Duodenal mucosa (tissue), 2 donors: ENCODE results near the gene CAPN7.
"Not testable (repeated sequence)": the region's sequence is repeated elsewhere in the genome, so short reads cannot be mapped to it uniquely, and the experiment has no call there.

Source experiments
- H3K27ac ChIP-seq: one replicate; pipeline ENCODE4 v1.7.0; 2013; ENCODE audit warnings: low read depth, low read length
- H3K27me3 ChIP-seq, 2 donors: one replicate each; pipeline ENCODE4 v1.7.0; 2013; ENCODE audit warnings: low read length in 2 of 2, control low read depth in 1 of 2; ENCODE audit not compliant: insufficient read depth in 2 of 2, control insufficient read depth in 1 of 2
- H3K36me3 ChIP-seq, 2 donors: one replicate each; pipeline ENCODE4 v1.7.0; 2013; ENCODE audit warnings: low read length in 2 of 2, control low read depth in 1 of 2; ENCODE audit not compliant: insufficient read depth in 2 of 2, control insufficient read depth in 1 of 2
- H3K4me1 ChIP-seq, 2 donors: one replicate each; pipeline ENCODE4 v1.7.0; 2013; ENCODE audit warnings: low read length in 2 of 2, control low read depth in 1 of 2; ENCODE audit not compliant: insufficient read depth in 2 of 2, control insufficient read depth in 1 of 2
- H3K4me3 ChIP-seq, 2 donors: one replicate each; pipeline ENCODE4 v1.7.0; 2013; ENCODE audit warnings: low read length in 2 of 2, low read depth in 1 of 2
- H3K9ac ChIP-seq, 2 donors: one replicate each; pipeline ENCODE4 v1.7.0; 2013; ENCODE audit warnings: low read length in 2 of 2, low read depth in 1 of 2
- H3K9me3 ChIP-seq, 2 donors: one replicate each; pipeline ENCODE4 v1.7.0; 2013; ENCODE audit warnings: low read length in 2 of 2, control low read depth in 1 of 2; ENCODE audit not compliant: control insufficient read depth in 1 of 2

CAPN7 gene

DNA sequence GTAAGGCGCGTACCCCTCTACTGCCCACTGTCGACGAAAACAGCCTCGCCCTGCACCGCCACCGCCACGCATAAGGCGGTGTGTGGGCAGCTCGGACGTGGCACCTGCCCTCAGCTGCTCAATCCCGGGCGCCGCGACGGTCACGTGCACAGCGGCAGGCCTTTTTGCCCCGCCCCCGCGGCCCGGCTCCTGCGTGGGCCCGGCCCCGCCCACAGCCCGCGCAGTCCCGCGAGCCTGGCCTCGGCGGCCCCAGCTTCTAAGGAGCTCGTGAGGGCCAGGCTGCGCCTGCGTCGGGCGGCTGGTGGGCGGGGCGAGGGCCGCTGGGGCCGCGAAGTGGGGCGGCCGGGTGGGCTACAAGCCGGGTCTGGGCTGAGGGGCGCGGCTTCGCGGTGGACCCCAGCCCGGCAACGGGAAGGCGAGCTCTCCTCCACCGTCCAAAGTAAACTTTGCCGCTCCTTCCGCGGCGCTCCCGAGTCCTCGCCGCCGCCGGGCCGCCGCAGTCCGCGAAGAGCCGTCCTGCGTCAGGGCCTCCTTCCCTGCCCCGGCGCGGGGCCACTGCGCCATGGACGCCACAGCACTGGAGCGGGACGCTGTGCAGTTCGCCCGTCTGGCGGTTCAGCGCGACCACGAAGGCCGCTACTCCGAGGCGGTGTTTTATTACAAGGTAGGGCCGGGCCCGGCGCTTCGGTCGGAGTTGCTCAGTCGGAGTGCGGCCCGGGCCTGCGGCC, at the start of gene CAPN7:
TSS of gene CAPN7 (plus strand) at position 313 of the 728 bp plus-strand sequence. CDS start at position 563, 250 bp downstream.
- Histone ChIP-seq H3K36me3 (peaks cover 3 to 6% of the 10 kb centered on the region in 2 donors), H3K4me1 (peaks cover 15 to 17% of the 10 kb centered on the region in 2 donors), H3K27ac (peak within 1 kb of the TSS; percentile 97), H3K27me3 (no peaks in the 10 kb centered on the region), H3K9me3 (no peaks in the 10 kb centered on the region), H3K9ac (peak within 1 kb of the TSS; percentile 71 to 93), H3K4me3 (peak within 1 kb of the TSS; percentile 73 to 90)

DNA sequence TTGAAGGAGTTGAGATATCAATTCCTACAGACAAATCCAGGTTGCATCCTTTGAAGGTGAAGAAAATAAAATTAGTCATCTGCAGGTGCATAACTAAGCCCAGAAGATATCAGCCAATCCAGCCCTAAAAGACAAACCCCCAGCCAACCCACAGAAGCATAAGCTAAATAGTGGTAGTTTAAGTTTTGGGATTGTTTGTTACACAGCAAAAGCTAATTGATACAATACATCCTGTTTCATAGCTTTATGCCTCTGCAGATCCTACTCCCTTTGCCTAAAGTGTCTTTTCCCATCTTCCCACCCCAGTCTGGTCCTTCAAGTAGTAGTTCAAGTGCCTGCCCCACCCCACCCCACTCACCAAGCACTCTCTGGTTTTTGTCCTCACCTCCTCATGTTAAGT, 48.6 kb upstream of the CAPN7 start:
- Histone ChIP-seq H3K9ac (no peak overlapping the region), H3K27me3 (peaks cover 0 to 30% of the 10 kb centered on the region in 2 donors), H3K36me3 (no peaks in the 10 kb centered on the region), H3K4me3 (no peak overlapping the region), H3K4me1 (no peaks in the 10 kb centered on the region), H3K27ac (no peak overlapping the region), H3K9me3 (peaks cover 0 to 5% of the 10 kb centered on the region in 2 donors)

DNA sequence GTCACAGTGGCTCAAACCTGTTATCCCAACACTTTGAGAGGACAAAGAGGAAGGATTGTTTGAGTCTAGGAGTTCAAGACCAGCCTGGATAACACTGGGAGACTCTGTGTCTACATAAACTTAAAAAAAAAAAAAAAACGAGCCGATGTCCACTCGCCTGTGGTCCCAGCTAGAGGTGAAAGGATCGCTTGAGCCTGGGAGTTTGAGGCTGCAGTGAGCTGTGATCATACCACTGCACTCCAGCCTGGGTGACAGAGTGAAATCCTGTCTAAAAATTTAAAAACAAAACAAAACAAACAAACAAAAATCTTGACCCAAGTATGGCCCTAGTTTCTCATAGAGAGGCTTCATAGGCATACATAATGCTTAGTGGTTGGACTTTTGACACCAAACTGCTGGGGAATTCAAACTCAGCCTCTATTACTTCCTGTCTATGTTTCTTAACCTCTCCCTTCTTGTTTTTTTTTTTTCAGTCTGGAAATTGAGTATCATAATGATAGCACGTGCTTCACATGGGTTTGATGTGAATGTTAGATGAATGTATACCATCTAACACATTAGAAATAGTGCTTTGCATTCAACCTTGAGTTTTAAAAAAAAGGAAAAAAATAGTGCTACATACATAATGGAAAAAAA, 46.4 kb upstream of the CAPN7 start:
- Histone ChIP-seq H3K9me3 (peaks cover 0 to 5% of the 10 kb centered on the region in 2 donors), H3K27ac (no peak overlapping the region), H3K27me3 (peaks cover 0 to 21% of the 10 kb centered on the region in 2 donors), H3K36me3 (no peaks in the 10 kb centered on the region), H3K9ac (no peak overlapping the region), H3K4me1 (no peaks in the 10 kb centered on the region), H3K4me3 (no peak overlapping the region)

DNA sequence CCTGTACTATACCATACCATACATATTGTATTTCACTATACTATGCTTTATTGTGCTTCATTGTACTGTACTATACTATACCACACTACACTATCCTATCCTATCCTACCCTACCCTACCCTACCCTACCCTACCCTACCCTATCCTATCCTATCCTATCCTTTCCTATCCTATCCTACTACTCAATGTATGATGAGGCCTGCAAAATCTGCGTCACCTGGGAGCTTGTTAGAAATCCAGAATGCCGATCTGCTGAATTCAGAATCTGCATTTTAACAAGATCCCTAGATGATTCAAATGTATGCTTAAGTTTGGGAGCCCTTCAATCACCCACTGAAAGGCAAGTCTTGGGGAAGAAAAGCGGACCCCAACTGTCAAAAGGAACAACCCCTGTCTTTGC, 45.4 kb upstream of the CAPN7 start:
- H3K9ac ChIP-seq, result no peak overlapping the region
- peaks cover 0 to 13% of the 10 kb centered on the region in 2 donors for H3K27me3 ChIP-seq
- H3K9me3 ChIP-seq, result peaks cover 0 to 5% of the 10 kb centered on the region in 2 donors
- H3K27ac ChIP-seq, result no peak overlapping the region
- no peak overlapping the region for H3K4me3 ChIP-seq
- H3K4me1 ChIP-seq, result no peaks in the 10 kb centered on the region
- H3K36me3 ChIP-seq, result no peaks in the 10 kb centered on the region

DNA sequence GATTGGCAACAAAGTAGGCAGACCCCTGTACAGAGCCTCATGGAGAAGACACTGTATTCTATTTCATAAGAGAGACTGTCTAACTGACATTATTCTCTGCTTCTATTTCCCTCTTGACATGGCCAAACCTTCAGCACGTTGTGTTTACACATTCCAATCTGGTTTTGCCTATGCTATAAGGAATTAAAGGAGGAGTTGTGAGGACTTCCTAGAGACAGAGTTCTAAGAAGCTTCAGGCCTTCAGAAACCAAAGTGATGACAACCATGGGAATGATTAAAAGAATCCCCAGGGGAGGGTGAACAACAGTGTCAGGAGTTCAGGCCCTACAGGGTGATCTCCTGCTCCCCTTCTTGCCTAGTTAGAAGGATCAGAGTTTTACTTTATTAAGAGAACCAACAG, 44.9 kb upstream of the CAPN7 start:
- no peaks in the 10 kb centered on the region for H3K4me1 ChIP-seq
- H3K4me3 ChIP-seq, result no peak overlapping the region
- peaks cover 0 to 11% of the 10 kb centered on the region in 2 donors for H3K27me3 ChIP-seq
- no peak overlapping the region for H3K9ac ChIP-seq
- H3K36me3 ChIP-seq, result no peaks in the 10 kb centered on the region
- H3K27ac ChIP-seq, result no peak overlapping the region
- H3K9me3 ChIP-seq, result peaks cover 0 to 5% of the 10 kb centered on the region in 2 donors

DNA sequence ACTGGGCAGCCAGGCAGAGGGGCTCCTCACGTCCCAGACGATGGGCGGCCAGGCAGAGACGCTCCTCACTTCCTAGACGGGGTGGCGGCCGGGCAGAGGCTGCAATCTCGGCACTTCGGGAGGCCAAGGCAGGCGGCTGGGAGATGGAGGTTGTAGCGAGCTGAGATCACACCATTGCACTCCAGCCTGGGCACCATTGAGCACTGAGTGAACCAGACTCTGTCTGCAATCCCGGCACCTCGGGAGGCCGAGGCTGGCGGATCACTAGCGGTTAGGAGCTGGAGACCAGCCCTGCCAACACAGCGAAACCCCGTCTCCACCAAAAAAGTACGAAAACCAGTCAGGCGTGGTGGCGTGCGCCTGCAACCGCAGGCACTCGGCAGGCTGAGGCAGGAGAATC, 42.4 kb upstream of the CAPN7 start:
- H3K4me3 ChIP-seq, result not testable (repeated sequence)

DNA sequence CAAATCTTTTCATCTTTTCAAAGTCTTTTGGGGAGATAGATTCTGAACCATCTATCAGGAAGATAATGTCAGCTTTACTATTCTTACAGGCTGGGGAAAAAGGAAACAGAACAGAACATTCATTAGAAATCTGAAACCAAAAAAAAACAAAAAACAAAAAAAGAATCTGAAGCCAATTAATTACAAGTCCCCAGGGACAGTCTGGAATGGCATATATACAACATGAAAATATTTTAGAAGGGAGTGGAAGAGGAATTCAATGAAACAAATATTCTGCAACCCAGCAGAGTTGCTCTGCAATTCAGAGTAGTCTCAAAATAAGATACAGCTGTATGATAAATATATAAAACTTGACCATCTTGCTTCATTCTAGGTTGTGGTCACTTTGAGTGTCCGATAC, 41.7 kb upstream of the CAPN7 start:
- H3K9ac ChIP-seq, result no peak overlapping the region
- H3K27me3 ChIP-seq, result no peaks in the 10 kb centered on the region
- H3K9me3 ChIP-seq, result no peaks in the 10 kb centered on the region
- no peaks in the 10 kb centered on the region for H3K36me3 ChIP-seq
- H3K27ac ChIP-seq, result no peak overlapping the region
- no peak overlapping the region for H3K4me3 ChIP-seq
- no peaks in the 10 kb centered on the region for H3K4me1 ChIP-seq

More for the DNA sequence above, 42.4 kb upstream of the CAPN7 start:
- H3K4me1 ChIP-seq, H3K27ac ChIP-seq, H3K27me3 ChIP-seq, H3K36me3 ChIP-seq, H3K9ac ChIP-seq, H3K9me3 ChIP-seq: not testable (repeated sequence)

DNA sequence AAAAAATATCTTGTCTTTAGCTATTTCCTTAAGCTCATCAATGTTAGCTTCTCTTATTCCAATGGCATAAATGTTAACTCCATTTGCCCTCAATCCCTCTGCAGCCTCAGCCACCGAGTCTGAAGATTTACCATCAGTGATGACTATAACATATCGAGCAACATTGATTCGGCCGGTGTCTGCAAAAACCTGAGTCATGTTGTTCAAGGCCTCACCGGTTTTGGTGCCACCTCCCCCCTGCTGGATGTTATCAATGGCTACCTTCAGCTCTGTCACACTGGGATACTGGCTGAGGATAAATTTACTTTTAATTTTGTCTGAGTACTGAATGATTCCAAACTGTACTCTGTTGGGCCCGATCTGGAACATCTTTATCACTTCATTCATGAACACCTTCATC, 41.0 kb upstream of the CAPN7 start:
- Histone ChIP-seq H3K27ac (no peak overlapping the region), H3K4me1 (no peaks in the 10 kb centered on the region), H3K27me3 (no peaks in the 10 kb centered on the region), H3K4me3 (no peak overlapping the region), H3K36me3 (no peaks in the 10 kb centered on the region), H3K9me3 (no peaks in the 10 kb centered on the region), H3K9ac (no peak overlapping the region)

DNA sequence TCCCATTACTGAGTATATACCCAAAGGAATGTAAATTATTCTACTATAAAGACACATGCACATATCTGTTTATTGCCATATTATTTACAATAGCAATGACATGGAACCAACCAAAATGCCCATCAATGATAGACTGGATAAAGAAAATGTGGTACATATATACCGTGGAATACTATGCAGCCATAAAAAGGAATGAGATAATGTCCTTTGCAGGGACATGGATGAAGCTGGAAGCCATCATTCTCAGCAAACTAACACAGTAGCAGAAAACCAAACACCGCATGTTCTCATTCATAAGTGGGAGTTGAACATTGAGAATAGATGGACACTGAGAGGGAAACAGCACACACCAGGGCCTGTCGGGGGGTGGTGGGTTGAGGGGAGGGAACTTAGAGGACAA, 39.7 kb upstream of the CAPN7 start:
- not testable (repeated sequence) for H3K9ac ChIP-seq, H3K4me3 ChIP-seq, H3K36me3 ChIP-seq, H3K27ac ChIP-seq, H3K4me1 ChIP-seq, H3K27me3 ChIP-seq, H3K9me3 ChIP-seq

DNA sequence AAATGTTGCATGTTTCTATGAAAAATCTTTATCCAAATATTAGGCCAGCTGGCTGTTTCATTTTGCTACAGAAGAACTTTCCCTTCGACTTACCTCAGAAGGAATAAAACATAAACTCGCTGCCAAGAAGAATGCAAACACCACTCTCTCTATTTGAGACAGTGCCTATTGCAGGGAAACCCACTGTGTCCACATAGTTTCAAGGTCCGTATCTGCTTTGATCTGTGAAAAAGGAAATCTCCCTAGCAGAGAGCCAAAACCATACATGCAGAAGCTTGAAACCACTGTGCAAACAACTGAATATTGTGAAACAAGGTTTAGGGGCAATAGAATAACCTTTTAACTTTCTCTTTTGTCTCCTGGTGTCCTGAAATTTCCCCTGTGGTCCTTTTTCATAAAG, 35.0 kb upstream of the CAPN7 start:
- Histone ChIP-seq H3K36me3 (no peaks in the 10 kb centered on the region), H3K27me3 (peaks cover 1 to 3% of the 10 kb centered on the region in 2 donors), H3K9me3 (no peaks in the 10 kb centered on the region), H3K9ac (no peak overlapping the region), H3K4me3 (no peak overlapping the region), H3K4me1 (no peaks in the 10 kb centered on the region), H3K27ac (no peak overlapping the region)
